GM12878 (cell line): ENCODE data around the gene ELK3. TPM values are rescaled to one million over a fixed set of nuclear protein-coding genes. Genes with fewer than 3 reads are reported as not detected.

Experiments
- BCL3 ChIP-seq: IDR thresholded peaks from 2 replicates; pipeline ENCODE4 v1.6.1; 2011; ENCODE audit warnings: borderline replicate concordance, low read depth, mild to moderate bottlenecking, moderate library complexity, low read length; ENCODE audit not compliant: insufficient read depth, poor library complexity, severe bottlenecking
- BRCA1 ChIP-seq: IDR thresholded peaks from 2 replicates; pipeline ENCODE4 v1.6.1; 2011; ENCODE audit warnings: low read depth, low read length, improper control_type of control experiment
- CTCF ChIP-seq, 3 experiments: IDR thresholded peaks in 2 of 3; conservative IDR thresholded peaks in 1 of 3; 2 replicates each; pipeline ENCODE4 v1.5.1; 2011; ENCODE audit warnings: low read depth in 3 of 3, low read length in 3 of 3, mild to moderate bottlenecking in 3 of 3, control low read depth in 2 of 3, moderate library complexity in 2 of 3, inconsistent platforms in 1 of 3, mixed read lengths in 1 of 3; ENCODE audit not compliant: control insufficient read depth in 2 of 3, insufficient read depth in 1 of 3; ENCODE audit errors: extremely low read depth in 1 of 3
- E2F4 ChIP-seq: IDR thresholded peaks from 2 replicates; pipeline ENCODE4 v1.6.1; 2012; ENCODE audit warnings: low read depth, low read length, improper control_type of control experiment
- FOS ChIP-seq: IDR thresholded peaks from 3 replicates; pipeline ENCODE4 v1.6.1; 2011; ENCODE audit warnings: borderline replicate concordance; ENCODE audit not compliant: insufficient read length; ENCODE audit errors: extremely low read depth
- HCFC1 ChIP-seq: fragments of 150-350 bp; IDR thresholded peaks from 2 replicates; pipeline ENCODE4 v1.6.1; 2014; ENCODE audit warnings: low read length
- HSF1 ChIP-seq: fragments of 150-350 bp; IDR thresholded peaks from 2 replicates; pipeline ENCODE4 v1.6.1; 2014; ENCODE audit warnings: mild to moderate bottlenecking, low read depth, low read length
- JUNB ChIP-seq: IDR thresholded peaks from 2 replicates; pipeline ENCODE4 v1.6.1; 2016; ENCODE audit warnings: antibody characterized with exemption, mild to moderate bottlenecking
- JUND ChIP-seq: IDR thresholded peaks from 2 replicates; pipeline ENCODE4 v1.6.1; 2012; ENCODE audit warnings: low read depth, mild to moderate bottlenecking, low read length, improper control_type of control experiment, moderate library complexity
- NBN ChIP-seq: fragments of 450-650 bp; IDR thresholded peaks from 2 replicates; pipeline ENCODE4 v1.6.1; 2016
- NFXL1 ChIP-seq: fragments of 450-650 bp; IDR thresholded peaks from 2 replicates; pipeline ENCODE4 v1.6.1; 2017; ENCODE audit warnings: antibody characterized with exemption, mild to moderate bottlenecking, borderline replicate concordance
- NKRF ChIP-seq: fragments of 450-650 bp; conservative IDR thresholded peaks from 2 replicates; pipeline ENCODE4 v1.6.1; 2017; ENCODE audit warnings: mild to moderate bottlenecking, moderate library complexity
- SKIL ChIP-seq: fragments of 450-650 bp; IDR thresholded peaks from 2 replicates; pipeline ENCODE4 v1.6.1; 2017; ENCODE audit warnings: mild to moderate bottlenecking, low read depth, inconsistent platforms; ENCODE audit not compliant: poor library complexity, severe bottlenecking
- SMAD1 ChIP-seq: fragments of 450-650 bp; IDR thresholded peaks from 2 replicates; pipeline ENCODE4 v1.6.1; 2018; ENCODE audit warnings: mild to moderate bottlenecking, low read depth; ENCODE audit not compliant: partially characterized antibody
- TAF1 ChIP-seq: IDR thresholded peaks from 2 replicates; pipeline ENCODE4 v1.6.1; 2011; ENCODE audit warnings: mild to moderate bottlenecking, low read depth, low read length, borderline replicate concordance
- TARDBP ChIP-seq: IDR thresholded peaks from 2 replicates; pipeline ENCODE4 v1.6.1; 2016; ENCODE audit warnings: borderline replicate concordance
- ZZZ3 ChIP-seq: IDR thresholded peaks from 2 replicates; pipeline ENCODE4 v1.6.1; 2011; ENCODE audit warnings: low read depth; ENCODE audit not compliant: control insufficient read depth, insufficient read length
- polyA plus RNA-seq, 11 experiments: library from polyadenylated mRNA; depleted of rRNA in 4 of 11; unstranded in 6 of 11; stranded (reverse) in 5 of 11; fragments of >200 nt; fragmentation: Nextera tagmentation in 4 of 11; fragmentation: Illumina TruSeq in 1 of 11; extraction: Ambion mirVana in 4 of 11; extraction: Trizol in 1 of 11; gene quantifications; 1 replicate in 1 of 11; 2 replicates in 10 of 11; pipeline versions ENCODE4 v1.2.1 to v1.2.3, GENCODE V29; 2011 to 2016; ENCODE audit warnings: inconsistent platforms in 2 of 11, missing spikeins in 2 of 11, low read depth in 1 of 11
- total RNA-seq, 4 experiments: library from RNA; depleted of rRNA in 3 of 4; stranded (reverse); fragments of >200 nt in 3 of 4; fragmentation: Illumina TruSeq in 1 of 4; extraction: Trizol in 1 of 4; gene quantifications; 2 replicates each; pipeline versions ENCODE4 v1.2.1 to v1.2.3, GENCODE V29; 2013 to 2021

Gene ELK3
- total and polyA plus RNA-seq, 10 of the 15 experiments (the other 5 are each of a cell fraction or from before 2014, with no cell fraction given) = 0.37 to 4.8 (median 0.88) TPM

- TF ChIP-seq NBN = no peak
- TF ChIP-seq ZZZ3 = no peak
- TF ChIP-seq BRCA1 = no peak
- TF ChIP-seq TARDBP = no peak
- TF ChIP-seq NFXL1 = no peak
- peak; percentile 80 for TF ChIP-seq JUNB
- 0 out of 2 replicates have a peak, but pooled peaks have one; percentile 12 for TF ChIP-seq HCFC1
- peak; percentile 55 for TF ChIP-seq BCL3
- peak; percentile 96 for TF ChIP-seq SKIL
- no peak for TF ChIP-seq E2F4
- TF ChIP-seq CTCF (IDR thresholded peaks at IDR 0.05 in 2 of 3, conservative IDR thresholded peaks at IDR 0.05 in 1 of 3; ENCODE audit: control insufficient read depth in 2 of 3, extremely low read depth in 1 of 3, insufficient read depth in 1 of 3, low read depth in 3 of 3, low read length in 3 of 3) = no peak
- TF ChIP-seq SMAD1 = no peak
- no peak for TF ChIP-seq FOS
- peak; percentile 28; the same call in 1 of the 2 replicates for TF ChIP-seq TAF1
- no peak for TF ChIP-seq HSF1
- no peak for TF ChIP-seq JUND
- no peak; the same call in 1 of the 2 replicates for TF ChIP-seq NKRF
Observed at GRCh38 chr12:96194971-96195844, 1.0 kb downstream of the ELK3 start (continued).
